Measurements from ENCODE around the gene GNAL.

GRCh38 chr18:11672198-11672597 is 16.9 kb upstream of the GNAL start:
- TF ChIP-seq ZNF239 (tag by site-specific recombination; IDR thresholded peaks at IDR 0.05) (no peak), ZNF274 (IDR thresholded peaks at IDR 0.05; ENCODE audit: low read length) (no peak), ZNF274 (tag by site-specific recombination; IDR thresholded peaks at IDR 0.05; ENCODE audit: borderline replicate concordance) (no peak), ZNF645 (tag by site-specific recombination; IDR thresholded peaks at IDR 0.05) (no peak), CTCF (tag by site-specific recombination; IDR thresholded peaks at IDR 0.05) (no peak), ZNF140 (tag by site-specific recombination; IDR thresholded peaks at IDR 0.05) (no peak), FEZF1 (tag by site-specific recombination; IDR thresholded peaks at IDR 0.05) (no peak), SCRT1 (tag by site-specific recombination; IDR thresholded peaks at IDR 0.05; ENCODE audit: borderline replicate concordance) (no peak)

Data from HEK293 (cell line).